Colonic mucosa (tissue), 4 donors: ENCODE measurements around the gene PIAS4. TPM values are rescaled to one million over a fixed set of nuclear protein-coding genes. Genes with fewer than 3 reads are reported as not detected.
A peak's percentile ranks its signal among the peaks of the same experiment; 100 is the strongest.

Source experiments
- DNase-seq: peaks from one replicate; pipeline ENCODE4 v3.0.0-alpha.2; 2020
- H3K27ac ChIP-seq: fragments of 200-600 bp; one replicate; pipeline ENCODE4 v1.8.0; 2021
- H3K27me3 ChIP-seq: fragments of 200-600 bp; one replicate; pipeline ENCODE4 v1.8.0; 2021
- H3K36me3 ChIP-seq: fragments of 200-600 bp; one replicate; pipeline ENCODE4 v1.8.0; 2021
- H3K4me1 ChIP-seq: fragments of 200-600 bp; one replicate; pipeline ENCODE4 v1.8.0; 2021; ENCODE audit warnings: mild to moderate bottlenecking
- H3K4me3 ChIP-seq: fragments of 200-600 bp; one replicate; pipeline ENCODE4 v1.8.0; 2021
- H3K9ac ChIP-seq, 2 donors: one replicate each; pipeline ENCODE4 v1.7.0; 2013; ENCODE audit warnings: control low read depth in 2 of 2, low read depth in 2 of 2, low read length in 2 of 2
- H3K9me3 ChIP-seq: fragments of 200-600 bp; one replicate; pipeline ENCODE4 v1.8.0; 2021
- intact Hi-C: fragments of 100-400 bp; cut with DNase I; formaldehyde crosslinking; loops from one replicate; pipeline ENCODE4 v1.14.1; 2022
- total RNA-seq, 2 donors: library from RNA; stranded (reverse); fragmentation: NEBNext Ultra II Directional in 1 of 2; extraction: Animal tissue kit (Norgen Biotek cat#: 25700) in 1 of 2; gene quantifications; one replicate each; pipeline ENCODE4 v1.2.1, GENCODE V29; 2021
- TF ChIP-seq, protein P1 (sequence below): fragments of 200-600 bp; IDR thresholded peaks from one replicate; pipeline ENCODE4 v1.8.0; 2022; ENCODE audit warnings: antibody characterized with exemption, mild to moderate bottlenecking
- donor health status: healthy.
- donor health status: DM: no; HTN: no; CAD: no.
- donor health status: DM: no; HTN: no; CAD: no.

PIAS4 gene
- total RNA-seq, 2 donors from 2014 or later, result 29.9 to 31.5 TPM

DNA sequence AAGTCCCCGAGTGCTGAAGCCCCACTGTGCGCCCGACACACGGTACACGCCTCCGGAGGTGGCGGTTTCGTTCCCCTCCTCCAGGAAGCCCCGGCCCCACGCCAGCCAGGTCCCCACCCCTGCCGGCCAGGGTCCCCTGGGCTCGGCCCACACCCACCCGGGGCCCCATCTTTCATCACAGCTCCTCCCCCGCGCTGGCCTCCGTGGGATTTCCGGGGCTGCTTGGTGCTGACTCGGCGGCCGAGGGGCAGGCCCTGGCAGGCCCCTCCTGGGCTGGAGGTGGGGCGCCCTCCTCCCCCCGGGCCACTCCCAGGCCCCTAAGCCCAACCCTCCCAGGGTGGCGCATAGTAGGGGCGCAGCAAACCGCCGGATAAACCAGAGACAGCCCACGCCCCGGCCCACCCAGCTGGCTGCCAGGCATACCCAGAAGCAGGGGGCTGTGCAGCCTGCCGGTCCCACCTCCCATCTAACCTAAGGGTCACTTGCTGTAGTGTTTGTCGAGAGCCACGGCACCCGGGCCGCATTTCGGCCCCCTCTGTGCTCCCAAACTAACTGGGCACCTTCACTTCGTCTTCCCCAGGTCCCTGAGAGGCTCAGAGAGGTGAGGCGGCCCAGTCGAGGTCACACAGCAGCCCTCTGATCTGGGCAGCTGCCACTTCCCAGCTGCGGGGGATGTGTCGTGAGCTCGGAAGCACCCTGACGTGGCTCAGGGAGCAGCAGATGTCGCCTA, 52.5 kb downstream of the PIAS4 start:
- no peaks in the 10 kb centered on the region for H3K9me3 ChIP-seq
- intact Hi-C loops, result no loop called here
- H3K9ac ChIP-seq, result peak overlapping the region; percentile 88 to 99
- no peaks in the 10 kb centered on the region for H3K27me3 ChIP-seq
- TF ChIP-seq, protein P1, sequence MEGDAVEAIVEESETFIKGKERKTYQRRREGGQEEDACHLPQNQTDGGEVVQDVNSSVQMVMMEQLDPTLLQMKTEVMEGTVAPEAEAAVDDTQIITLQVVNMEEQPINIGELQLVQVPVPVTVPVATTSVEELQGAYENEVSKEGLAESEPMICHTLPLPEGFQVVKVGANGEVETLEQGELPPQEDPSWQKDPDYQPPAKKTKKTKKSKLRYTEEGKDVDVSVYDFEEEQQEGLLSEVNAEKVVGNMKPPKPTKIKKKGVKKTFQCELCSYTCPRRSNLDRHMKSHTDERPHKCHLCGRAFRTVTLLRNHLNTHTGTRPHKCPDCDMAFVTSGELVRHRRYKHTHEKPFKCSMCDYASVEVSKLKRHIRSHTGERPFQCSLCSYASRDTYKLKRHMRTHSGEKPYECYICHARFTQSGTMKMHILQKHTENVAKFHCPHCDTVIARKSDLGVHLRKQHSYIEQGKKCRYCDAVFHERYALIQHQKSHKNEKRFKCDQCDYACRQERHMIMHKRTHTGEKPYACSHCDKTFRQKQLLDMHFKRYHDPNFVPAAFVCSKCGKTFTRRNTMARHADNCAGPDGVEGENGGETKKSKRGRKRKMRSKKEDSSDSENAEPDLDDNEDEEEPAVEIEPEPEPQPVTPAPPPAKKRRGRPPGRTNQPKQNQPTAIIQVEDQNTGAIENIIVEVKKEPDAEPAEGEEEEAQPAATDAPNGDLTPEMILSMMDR, result no peak
- DNase-seq, result peak; percentile 90
- H3K4me3 ChIP-seq, result peak overlapping the region; percentile 72
- peak overlapping the region; percentile 99 for H3K27ac ChIP-seq
- H3K4me1 ChIP-seq, result peaks cover 62% of the 10 kb centered on the region
- no peaks in the 10 kb centered on the region for H3K36me3 ChIP-seq

DNA sequence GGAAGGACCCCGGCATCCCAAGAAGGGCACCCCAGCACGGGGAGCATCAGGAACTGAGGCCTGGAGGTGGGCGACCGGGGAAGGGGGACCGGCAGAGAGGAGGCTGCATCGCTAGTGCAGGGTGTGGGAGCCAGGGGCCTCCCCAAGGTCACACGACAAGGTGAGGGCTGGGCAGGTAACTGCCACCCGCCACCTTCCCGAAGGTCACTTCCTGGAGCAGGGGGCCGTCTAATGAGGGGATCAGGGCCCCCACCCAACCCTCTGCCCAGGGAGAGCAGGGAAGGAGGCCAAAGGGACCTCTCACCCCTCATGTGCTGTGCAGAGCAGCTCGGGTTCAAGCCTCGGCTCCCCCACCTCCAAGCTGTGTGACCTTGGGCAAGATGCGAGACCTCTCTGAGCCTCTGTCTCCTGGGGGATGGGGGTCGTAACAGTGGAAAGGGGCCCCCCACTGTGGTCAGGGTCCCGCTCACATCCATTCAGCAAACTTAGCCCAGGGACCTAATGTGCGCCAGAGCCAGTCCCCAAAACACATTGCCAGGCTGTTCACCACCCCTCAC, 53.2 kb downstream of the PIAS4 start:
- Histone ChIP-seq H3K36me3 (no peaks in the 10 kb centered on the region), H3K9ac (peak overlapping the region; percentile 88 to 99)
- peak; percentile 58 for DNase-seq

DNA sequence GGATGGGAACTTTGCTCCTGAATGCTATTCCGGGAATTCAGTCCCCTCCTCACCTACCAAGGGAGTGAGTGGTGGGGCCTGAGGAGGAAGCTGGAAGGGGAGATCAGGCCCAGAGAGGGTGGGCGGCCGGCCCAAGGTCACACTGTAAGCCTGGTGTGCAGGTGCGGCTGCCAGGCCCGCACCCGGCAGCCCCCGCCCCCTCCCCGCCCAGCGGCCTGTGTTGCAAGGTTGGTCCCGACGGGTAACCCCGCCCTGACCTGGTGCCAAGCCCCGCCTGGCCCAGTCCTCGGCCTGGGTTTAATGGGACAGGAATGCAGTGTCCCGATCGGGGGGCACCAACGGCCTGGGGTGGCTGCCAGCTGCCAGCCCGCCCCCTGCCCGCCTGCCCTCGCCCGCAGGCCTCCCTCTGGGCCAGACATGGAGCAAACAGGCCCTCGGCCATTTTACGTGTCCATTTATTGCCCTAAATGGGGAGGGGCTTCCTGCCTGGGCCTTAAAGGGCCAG, 53.7 kb downstream of the PIAS4 start:
- H3K4me3 ChIP-seq, result peak overlapping the region; percentile 72
- no peaks in the 10 kb centered on the region for H3K9me3 ChIP-seq
- intact Hi-C loops, result no loop called here
- H3K27ac ChIP-seq, result peak overlapping the region; percentile 99
- DNase-seq, result peak; percentile 97
- TF ChIP-seq, protein P1, result no peak
- H3K9ac ChIP-seq, result peak overlapping the region; percentile 95 to 99
- H3K27me3 ChIP-seq, result no peaks in the 10 kb centered on the region
- H3K4me1 ChIP-seq, result peaks cover 57% of the 10 kb centered on the region
- H3K36me3 ChIP-seq, result no peaks in the 10 kb centered on the region

More for the DNA sequence above, 53.2 kb downstream of the PIAS4 start:
- Histone ChIP-seq H3K4me1 (peaks cover 62% of the 10 kb centered on the region), H3K27me3 (no peaks in the 10 kb centered on the region), H3K4me3 (peak overlapping the region; percentile 72), H3K27ac (peak overlapping the region; percentile 99), H3K9me3 (no peaks in the 10 kb centered on the region)
- TF ChIP-seq, protein P1, result no peak
- intact Hi-C loops, result no loop called here

DNA sequence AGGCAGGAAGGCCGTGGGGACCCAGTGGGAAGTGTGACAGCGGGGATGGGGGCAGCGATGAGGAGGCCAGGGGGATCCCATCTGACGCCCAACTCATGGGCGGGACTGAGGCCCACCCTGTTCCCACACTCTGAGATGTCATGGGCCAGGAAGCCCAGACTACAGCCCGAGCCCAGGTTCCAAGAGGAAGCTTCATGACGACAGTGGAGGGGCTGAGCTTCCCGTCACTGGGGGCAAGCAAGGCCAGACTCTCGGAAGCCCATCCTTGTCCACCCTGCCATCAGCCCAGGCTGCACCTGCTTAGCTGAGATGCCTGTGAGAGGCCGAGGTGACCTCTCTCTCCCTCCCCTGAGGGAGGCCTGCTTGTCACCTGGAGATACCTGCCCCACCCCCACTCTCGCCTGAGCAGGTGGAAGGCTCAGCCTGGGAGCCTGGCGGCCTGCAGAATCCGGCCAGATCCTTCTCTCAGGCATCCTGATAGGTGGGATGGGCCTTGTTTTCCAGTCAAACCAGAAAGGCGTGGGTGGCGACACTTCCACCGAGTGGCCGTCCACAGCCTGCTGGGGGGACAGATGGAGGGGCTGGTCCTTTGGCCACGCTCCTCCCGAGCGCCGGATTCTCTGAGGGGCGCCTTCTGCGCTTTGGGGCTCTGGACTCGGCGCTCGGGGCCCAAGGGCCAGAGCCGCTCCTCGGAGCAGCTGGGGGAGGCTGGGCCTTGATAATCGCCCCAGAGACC, 54.3 kb downstream of the PIAS4 start:
- Histone ChIP-seq H3K4me3 (peak overlapping the region; percentile 72), H3K27me3 (no peaks in the 10 kb centered on the region), H3K4me1 (peaks cover 55% of the 10 kb centered on the region), H3K9ac (peak overlapping the region; percentile 95 to 99), H3K27ac (peak overlapping the region; percentile 99), H3K9me3 (no peaks in the 10 kb centered on the region), H3K36me3 (no peaks in the 10 kb centered on the region)
- intact Hi-C loops, result no loop called here
- TF ChIP-seq, protein P1, result no peak
- DNase-seq, result peak; percentile 94
